HepG2 (cell line): ENCODE results near the gene FYB2. TPM values are rescaled to one million over a fixed set of nuclear protein-coding genes. Genes with fewer than 3 reads are reported as not detected.

ENCODE experiments used
- BRCA1 ChIP-seq: sonication (generic); formaldehyde crosslinking; IDR thresholded peaks from 2 replicates; pipeline ENCODE4 v1.4.0; 2020; ENCODE audit warnings: missing genetic modification reagents
- CREM ChIP-seq, 2 experiments: sonication (generic) in 1 of 2; formaldehyde crosslinking in 1 of 2; IDR thresholded peaks; 2 replicates each; pipeline versions ENCODE4 v1.4.0 to v1.6.1; 2016 to 2020; ENCODE audit warnings: antibody characterized with exemption in 1 of 2, mild to moderate bottlenecking in 1 of 2, missing genetic modification reagents in 1 of 2
- HOXD1 ChIP-seq: sonication (generic); formaldehyde crosslinking; IDR thresholded peaks from 2 replicates; pipeline ENCODE4 v1.5.0; 2020; ENCODE audit warnings: missing genetic modification reagents
- KDM6A ChIP-seq: IDR thresholded peaks from 2 replicates; pipeline ENCODE4 v1.6.1; 2016; ENCODE audit warnings: low read depth
- KLF6 ChIP-seq: IDR thresholded peaks from 2 replicates; pipeline ENCODE4 v1.8.0; 2016; ENCODE audit warnings: missing biosample characterization, missing genetic modification reagents
- NFYB ChIP-seq: sonication (generic); formaldehyde crosslinking; IDR thresholded peaks from 2 replicates; pipeline ENCODE4 v1.4.0; 2020; ENCODE audit warnings: missing genetic modification reagents
- NR1H2 ChIP-seq: sonication (generic); formaldehyde crosslinking; IDR thresholded peaks from 2 replicates; pipeline ENCODE4 v1.8.1; 2022; ENCODE audit warnings: low read depth, missing genetic modification reagents, borderline replicate concordance
- REL ChIP-seq: sonication (generic); formaldehyde crosslinking; conservative IDR thresholded peaks from 2 replicates; pipeline ENCODE4 v1.8.0; 2022; ENCODE audit warnings: mild to moderate bottlenecking, missing genetic modification reagents, moderate library complexity
- ZNF235 ChIP-seq: sonication (generic); formaldehyde crosslinking; IDR thresholded peaks from 2 replicates; pipeline ENCODE4 v1.8.1; 2023; ENCODE audit warnings: mild to moderate bottlenecking, missing genetic modification reagents, borderline replicate concordance
- ZNF333 ChIP-seq: sonication (generic); formaldehyde crosslinking; IDR thresholded peaks from 2 replicates; pipeline ENCODE4 v1.4.0; 2020; ENCODE audit warnings: mild to moderate bottlenecking, missing genetic modification reagents, borderline replicate concordance
- ZNF709 ChIP-seq: sonication (generic); formaldehyde crosslinking; IDR thresholded peaks from 2 replicates; pipeline ENCODE4 v1.5.0; 2020; ENCODE audit warnings: mild to moderate bottlenecking, missing genetic modification reagents
- ZNF850 ChIP-seq: sonication (generic); formaldehyde crosslinking; conservative IDR thresholded peaks from 2 replicates; pipeline ENCODE4 v1.9.0; 2021; ENCODE audit warnings: mild to moderate bottlenecking, missing genetic modification reagents
- ZZZ3 ChIP-seq: sonication (generic); formaldehyde crosslinking; IDR thresholded peaks from 2 replicates; pipeline ENCODE4 v1.4.0; 2020; ENCODE audit warnings: missing genetic modification reagents, mild to moderate bottlenecking, borderline replicate concordance
- polyA plus RNA-seq, 8 experiments: library from polyadenylated mRNA; depleted of rRNA in 3 of 8; stranded (reverse) in 7 of 8; unstranded in 1 of 8; fragments of >200 nt; fragmentation: Illumina TruSeq in 4 of 8; extraction: Trizol in 4 of 8; gene quantifications; 2 replicates each; pipeline versions ENCODE4 v1.2.1 to v1.2.3, GENCODE V29; 2011 to 2016; ENCODE audit warnings: low read depth in 4 of 8, missing spikeins in 1 of 8, mixed read lengths in 1 of 8; ENCODE audit not compliant: insufficient read depth in 1 of 8
- total RNA-seq, 5 experiments: library from RNA; depleted of rRNA; stranded (reverse); fragments of >200 nt; fragmentation: Illumina TruSeq; extraction: Trizol; gene quantifications; 2 replicates each; pipeline ENCODE4 v1.2.3, GENCODE V29; 2016; ENCODE audit warnings: low read depth in 1 of 5
- TF ChIP-seq, protein P1 (sequence below): sonication (generic); formaldehyde crosslinking; IDR thresholded peaks from 2 replicates; pipeline ENCODE4 v1.9.0; 2022; ENCODE audit warnings: low read depth, missing genetic modification reagents
- TF ChIP-seq, protein P2 (sequence below): sonication (generic); formaldehyde crosslinking; IDR thresholded peaks from 2 replicates; pipeline ENCODE4 v1.5.0; 2020; ENCODE audit warnings: mild to moderate bottlenecking, missing genetic modification reagents, borderline replicate concordance
- TF ChIP-seq, protein P3 (sequence below): fragments of 450-650 bp; IDR thresholded peaks from 2 replicates; pipeline ENCODE4 v1.6.1; 2017; ENCODE audit warnings: mild to moderate bottlenecking
- TF ChIP-seq, protein P4 (sequence below): sonication (generic); formaldehyde crosslinking; IDR thresholded peaks from 2 replicates; pipeline ENCODE4 v1.4.0; 2020; ENCODE audit warnings: missing genetic modification reagents
- TF ChIP-seq, protein P5 (sequence below): sonication (generic); formaldehyde crosslinking; IDR thresholded peaks from 2 replicates; pipeline ENCODE4 v1.8.0; 2022; ENCODE audit warnings: missing genetic modification reagents, mild to moderate bottlenecking, borderline replicate concordance
- TF ChIP-seq, protein P6 (sequence below): sonication (generic); formaldehyde crosslinking; IDR thresholded peaks from 2 replicates; pipeline ENCODE4 v1.8.0; 2022; ENCODE audit warnings: missing genetic modification reagents, low read depth, mild to moderate bottlenecking, borderline replicate concordance

Gene FYB2
- total and polyA plus RNA-seq, 2 of the 13 experiments (the other 11 are each of a cell fraction or from before 2014, with no cell fraction given), result 1.2 to 2.7 TPM

DNA sequence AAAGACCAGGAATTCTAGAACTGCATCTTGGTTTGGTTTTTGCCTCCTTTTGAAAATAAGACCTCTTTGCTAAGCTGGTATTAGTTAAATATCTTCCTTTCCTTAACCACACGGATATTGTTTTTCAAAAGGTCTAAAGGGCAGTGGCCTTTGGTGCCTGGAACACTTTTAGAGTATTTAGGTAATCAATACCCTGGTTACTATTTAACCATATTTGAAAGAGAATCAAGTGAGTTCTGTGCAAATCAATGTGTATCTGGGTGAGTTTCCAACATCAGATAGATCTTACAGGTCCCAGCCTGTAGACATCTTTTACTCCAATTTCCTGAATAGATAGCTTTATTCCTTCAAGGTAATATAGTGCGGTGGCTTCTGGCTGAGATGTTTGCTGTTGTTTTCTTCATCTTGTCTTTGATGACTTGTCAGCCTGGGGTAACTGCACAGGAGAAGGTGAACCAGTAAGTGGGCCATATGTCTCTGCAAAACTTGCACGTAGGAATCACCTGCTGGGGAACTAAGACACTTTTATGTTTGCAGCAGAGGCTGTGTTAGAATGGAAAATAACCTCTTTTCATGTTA lies 35.4 kb upstream of the FYB2 start, which contains the start of gene C8A (continued):
- TF ChIP-seq, protein P1, sequence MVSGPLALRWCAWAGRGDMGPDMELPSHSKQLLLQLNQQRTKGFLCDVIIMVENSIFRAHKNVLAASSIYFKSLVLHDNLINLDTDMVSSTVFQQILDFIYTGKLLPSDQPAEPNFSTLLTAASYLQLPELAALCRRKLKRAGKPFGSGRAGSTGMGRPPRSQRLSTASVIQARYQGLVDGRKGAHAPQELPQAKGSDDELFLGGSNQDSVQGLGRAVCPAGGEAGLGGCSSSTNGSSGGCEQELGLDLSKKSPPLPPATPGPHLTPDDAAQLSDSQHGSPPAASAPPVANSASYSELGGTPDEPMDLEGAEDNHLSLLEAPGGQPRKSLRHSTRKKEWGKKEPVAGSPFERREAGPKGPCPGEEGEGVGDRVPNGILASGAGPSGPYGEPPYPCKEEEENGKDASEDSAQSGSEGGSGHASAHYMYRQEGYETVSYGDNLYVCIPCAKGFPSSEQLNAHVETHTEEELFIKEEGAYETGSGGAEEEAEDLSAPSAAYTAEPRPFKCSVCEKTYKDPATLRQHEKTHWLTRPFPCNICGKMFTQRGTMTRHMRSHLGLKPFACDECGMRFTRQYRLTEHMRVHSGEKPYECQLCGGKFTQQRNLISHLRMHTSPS (CRISPR knock-in tag), result no peak
- no peak for TF ChIP-seq HOXD1 (CRISPR knock-in tag)
- no peak for TF ChIP-seq ZNF235
- TF ChIP-seq NR1H2 (CRISPR knock-in tag), result no peak
- TF ChIP-seq, protein P2, sequence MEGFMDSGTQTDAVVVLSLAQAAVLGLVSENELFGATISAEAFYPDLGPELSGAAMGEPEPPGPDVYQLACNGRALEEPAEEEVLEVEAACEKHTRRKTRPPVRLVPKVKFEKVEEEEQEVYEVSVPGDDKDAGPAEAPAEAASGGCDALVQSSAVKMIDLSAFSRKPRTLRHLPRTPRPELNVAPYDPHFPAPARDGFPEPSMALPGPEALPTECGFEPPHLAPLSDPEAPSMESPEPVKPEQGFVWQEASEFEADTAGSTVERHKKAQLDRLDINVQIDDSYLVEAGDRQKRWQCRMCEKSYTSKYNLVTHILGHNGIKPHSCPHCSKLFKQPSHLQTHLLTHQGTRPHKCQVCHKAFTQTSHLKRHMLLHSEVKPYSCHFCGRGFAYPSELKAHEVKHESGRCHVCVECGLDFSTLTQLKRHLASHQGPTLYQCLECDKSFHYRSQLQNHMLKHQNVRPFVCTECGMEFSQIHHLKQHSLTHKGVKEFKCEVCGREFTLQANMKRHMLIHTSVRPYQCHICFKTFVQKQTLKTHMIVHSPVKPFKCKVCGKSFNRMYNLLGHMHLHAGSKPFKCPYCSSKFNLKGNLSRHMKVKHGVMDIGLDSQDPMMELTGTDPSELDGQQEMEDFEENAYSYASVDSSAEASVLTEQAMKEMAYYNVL (CRISPR knock-in tag), result peak; percentile 47; the same call in 1 of the 2 replicates
- no peak for TF ChIP-seq ZNF850 (CRISPR knock-in tag)
- TF ChIP-seq, protein P3, sequence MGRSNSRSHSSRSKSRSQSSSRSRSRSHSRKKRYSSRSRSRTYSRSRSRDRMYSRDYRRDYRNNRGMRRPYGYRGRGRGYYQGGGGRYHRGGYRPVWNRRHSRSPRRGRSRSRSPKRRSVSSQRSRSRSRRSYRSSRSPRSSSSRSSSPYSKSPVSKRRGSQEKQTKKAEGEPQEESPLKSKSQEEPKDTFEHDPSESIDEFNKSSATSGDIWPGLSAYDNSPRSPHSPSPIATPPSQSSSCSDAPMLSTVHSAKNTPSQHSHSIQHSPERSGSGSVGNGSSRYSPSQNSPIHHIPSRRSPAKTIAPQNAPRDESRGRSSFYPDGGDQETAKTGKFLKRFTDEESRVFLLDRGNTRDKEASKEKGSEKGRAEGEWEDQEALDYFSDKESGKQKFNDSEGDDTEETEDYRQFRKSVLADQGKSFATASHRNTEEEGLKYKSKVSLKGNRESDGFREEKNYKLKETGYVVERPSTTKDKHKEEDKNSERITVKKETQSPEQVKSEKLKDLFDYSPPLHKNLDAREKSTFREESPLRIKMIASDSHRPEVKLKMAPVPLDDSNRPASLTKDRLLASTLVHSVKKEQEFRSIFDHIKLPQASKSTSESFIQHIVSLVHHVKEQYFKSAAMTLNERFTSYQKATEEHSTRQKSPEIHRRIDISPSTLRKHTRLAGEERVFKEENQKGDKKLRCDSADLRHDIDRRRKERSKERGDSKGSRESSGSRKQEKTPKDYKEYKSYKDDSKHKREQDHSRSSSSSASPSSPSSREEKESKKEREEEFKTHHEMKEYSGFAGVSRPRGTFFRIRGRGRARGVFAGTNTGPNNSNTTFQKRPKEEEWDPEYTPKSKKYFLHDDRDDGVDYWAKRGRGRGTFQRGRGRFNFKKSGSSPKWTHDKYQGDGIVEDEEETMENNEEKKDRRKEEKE, result no peak
- no peak for TF ChIP-seq BRCA1
- TF ChIP-seq KLF6, result no peak
- peak; percentile 90 for TF ChIP-seq KDM6A
- TF ChIP-seq NFYB, result no peak
- TF ChIP-seq, protein P4, sequence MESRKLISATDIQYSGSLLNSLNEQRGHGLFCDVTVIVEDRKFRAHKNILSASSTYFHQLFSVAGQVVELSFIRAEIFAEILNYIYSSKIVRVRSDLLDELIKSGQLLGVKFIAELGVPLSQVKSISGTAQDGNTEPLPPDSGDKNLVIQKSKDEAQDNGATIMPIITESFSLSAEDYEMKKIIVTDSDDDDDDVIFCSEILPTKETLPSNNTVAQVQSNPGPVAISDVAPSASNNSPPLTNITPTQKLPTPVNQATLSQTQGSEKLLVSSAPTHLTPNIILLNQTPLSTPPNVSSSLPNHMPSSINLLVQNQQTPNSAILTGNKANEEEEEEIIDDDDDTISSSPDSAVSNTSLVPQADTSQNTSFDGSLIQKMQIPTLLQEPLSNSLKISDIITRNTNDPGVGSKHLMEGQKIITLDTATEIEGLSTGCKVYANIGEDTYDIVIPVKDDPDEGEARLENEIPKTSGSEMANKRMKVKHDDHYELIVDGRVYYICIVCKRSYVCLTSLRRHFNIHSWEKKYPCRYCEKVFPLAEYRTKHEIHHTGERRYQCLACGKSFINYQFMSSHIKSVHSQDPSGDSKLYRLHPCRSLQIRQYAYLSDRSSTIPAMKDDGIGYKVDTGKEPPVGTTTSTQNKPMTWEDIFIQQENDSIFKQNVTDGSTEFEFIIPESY (CRISPR knock-in tag), result no peak
- TF ChIP-seq, protein P5, sequence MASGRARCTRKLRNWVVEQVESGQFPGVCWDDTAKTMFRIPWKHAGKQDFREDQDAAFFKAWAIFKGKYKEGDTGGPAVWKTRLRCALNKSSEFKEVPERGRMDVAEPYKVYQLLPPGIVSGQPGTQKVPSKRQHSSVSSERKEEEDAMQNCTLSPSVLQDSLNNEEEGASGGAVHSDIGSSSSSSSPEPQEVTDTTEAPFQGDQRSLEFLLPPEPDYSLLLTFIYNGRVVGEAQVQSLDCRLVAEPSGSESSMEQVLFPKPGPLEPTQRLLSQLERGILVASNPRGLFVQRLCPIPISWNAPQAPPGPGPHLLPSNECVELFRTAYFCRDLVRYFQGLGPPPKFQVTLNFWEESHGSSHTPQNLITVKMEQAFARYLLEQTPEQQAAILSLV (CRISPR knock-in tag), result no peak
- TF ChIP-seq ZNF709 (CRISPR knock-in tag), result no peak
- TF ChIP-seq, protein P6, sequence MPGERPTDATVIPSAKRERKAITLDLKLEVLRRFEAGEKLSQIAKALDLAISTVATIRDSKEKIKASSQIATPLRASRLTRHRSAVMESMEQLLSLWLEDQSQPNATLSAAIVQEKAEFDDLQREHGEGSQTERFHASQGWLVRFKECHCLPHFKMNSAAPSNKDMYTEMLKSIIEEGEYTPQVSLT (CRISPR knock-in tag), result no peak
- peak; percentile 92 for TF ChIP-seq CREM (IDR thresholded peaks at IDR 0.05)
- no peak for TF ChIP-seq CREM (CRISPR knock-in tag; IDR thresholded peaks at IDR 0.05)
- TF ChIP-seq REL (CRISPR knock-in tag), result no peak
- TF ChIP-seq ZZZ3 (CRISPR knock-in tag), result no peak
- TF ChIP-seq ZNF333, result no peak
